Measurements from ENCODE around the gene GRID1. TPM values are rescaled to one million over a fixed set of nuclear protein-coding genes. Genes with fewer than 3 reads are reported as not detected.

GRID1 gene
- polyA plus RNA-seq, 4 donors, result 0.27 to 1.1 (median 0.40) TPM; not detected in 1

- FAIRE-seq, result no peak
- H3K27me3 ChIP-seq (ENCODE audit: control insufficient read depth in 3 of 3, insufficient read depth in 3 of 3, low read length in 3 of 3), result no peaks in the 10 kb centered on the region
- no peaks in the 10 kb centered on the region for H3K4me1 ChIP-seq (ENCODE audit: control insufficient read depth in 3 of 3, insufficient read depth in 2 of 3, low read depth in 1 of 3, low read length in 2 of 3)
- no peak overlapping the region for H3K27ac ChIP-seq (ENCODE audit: low read depth in 1 of 3, low read length in 2 of 3)
- no peak for DNase-seq
- WGBS, 3 donors, result 93 to 97% (median 96%) methylated on average over 2 of the region's 2 CpGs
- H3K9me3 ChIP-seq (ENCODE audit: control insufficient read depth in 2 of 2, insufficient read depth in 1 of 2, low read depth in 1 of 2, low read length in 1 of 2), result no peaks in the 10 kb centered on the region
- H3K4me3 ChIP-seq (ENCODE audit: low read depth in 1 of 3, low read length in 3 of 3), result no peak overlapping the region
- H3K36me3 ChIP-seq (ENCODE audit: control insufficient read depth in 3 of 3, insufficient read depth in 2 of 3, low read depth in 1 of 3, low read length in 3 of 3), result no peaks in the 10 kb centered on the region
Measured at GRCh38 chr10:86310291-86310690, 56.3 kb downstream of the GRID1 start.

GRCh38 chr10:86308056-86308455 is 58.5 kb downstream of the GRID1 start:
- Histone ChIP-seq H3K36me3 (ENCODE audit: control insufficient read depth in 3 of 3, insufficient read depth in 2 of 3, low read depth in 1 of 3, low read length in 3 of 3) (no peaks in the 10 kb centered on the region), H3K4me1 (ENCODE audit: control insufficient read depth in 3 of 3, insufficient read depth in 2 of 3, low read depth in 1 of 3, low read length in 2 of 3) (no peaks in the 10 kb centered on the region), H3K27me3 (ENCODE audit: control insufficient read depth in 3 of 3, insufficient read depth in 3 of 3, low read length in 3 of 3) (no peaks in the 10 kb centered on the region), H3K9me3 (ENCODE audit: control insufficient read depth in 2 of 2, insufficient read depth in 1 of 2, low read depth in 1 of 2, low read length in 1 of 2) (no peaks in the 10 kb centered on the region), H3K27ac (ENCODE audit: low read depth in 1 of 3, low read length in 2 of 3) (no peak overlapping the region), H3K4me3 (ENCODE audit: low read depth in 1 of 3, low read length in 3 of 3) (no peak overlapping the region)
- 63 to 72% (median 63%) methylated on average over 1 of the region's 1 CpG for WGBS, 3 donors
- FAIRE-seq (no peak), DNase-seq (no peak)

- DNase-seq, result peak in 1 of 2 donors; percentile 37
- Histone ChIP-seq H3K4me3 (ENCODE audit: low read depth in 1 of 3, low read length in 3 of 3) (no peak overlapping the region), H3K27me3 (ENCODE audit: control insufficient read depth in 3 of 3, insufficient read depth in 3 of 3, low read length in 3 of 3) (no peaks in the 10 kb centered on the region), H3K36me3 (ENCODE audit: control insufficient read depth in 3 of 3, insufficient read depth in 2 of 3, low read depth in 1 of 3, low read length in 3 of 3) (no peaks in the 10 kb centered on the region), H3K4me1 (ENCODE audit: control insufficient read depth in 3 of 3, insufficient read depth in 2 of 3, low read depth in 1 of 3, low read length in 2 of 3) (no peaks in the 10 kb centered on the region), H3K27ac (ENCODE audit: low read depth in 1 of 3, low read length in 2 of 3) (no peak overlapping the region), H3K9me3 (ENCODE audit: control insufficient read depth in 2 of 2, insufficient read depth in 1 of 2, low read depth in 1 of 2, low read length in 1 of 2) (no peaks in the 10 kb centered on the region)
- WGBS, 3 donors, result 29 to 36% (median 31%) methylated on average over 6 of the region's 6 CpGs
- no peak for FAIRE-seq
Measured at GRCh38 chr10:86306628-86307278, 59.8 kb downstream of the GRID1 start.

GRCh38 chr10:86305521-86305920 is 61.1 kb downstream of the GRID1 start:
- no peaks in the 10 kb centered on the region for H3K27me3 ChIP-seq (ENCODE audit: control insufficient read depth in 3 of 3, insufficient read depth in 3 of 3, low read length in 3 of 3)
- FAIRE-seq, result no peak
- H3K4me3 ChIP-seq (ENCODE audit: low read depth in 1 of 3, low read length in 3 of 3), result no peak overlapping the region
- H3K27ac ChIP-seq (ENCODE audit: low read depth in 1 of 3, low read length in 2 of 3), result no peak overlapping the region
- no peaks in the 10 kb centered on the region for H3K4me1 ChIP-seq (ENCODE audit: control insufficient read depth in 3 of 3, insufficient read depth in 2 of 3, low read depth in 1 of 3, low read length in 2 of 3)
- WGBS, 3 donors, result 35 to 50% (median 48%) methylated on average over 1 of the region's 1 CpG
- DNase-seq, result no peak
- no peaks in the 10 kb centered on the region for H3K36me3 ChIP-seq (ENCODE audit: control insufficient read depth in 3 of 3, insufficient read depth in 2 of 3, low read depth in 1 of 3, low read length in 3 of 3)
- H3K9me3 ChIP-seq (ENCODE audit: control insufficient read depth in 2 of 2, insufficient read depth in 1 of 2, low read depth in 1 of 2, low read length in 1 of 2), result no peaks in the 10 kb centered on the region

- WGBS, 3 donors, result 56 to 71% (median 60%) methylated on average over 3 of the region's 3 CpGs
Measured at GRCh38 chr10:86304436-86304835, 62.2 kb downstream of the GRID1 start.

GRCh38 chr10:86303626-86304025 is 63.0 kb downstream of the GRID1 start:
- Histone ChIP-seq H3K4me1 (ENCODE audit: control insufficient read depth in 3 of 3, insufficient read depth in 2 of 3, low read depth in 1 of 3, low read length in 2 of 3) (no peaks in the 10 kb centered on the region), H3K9me3 (ENCODE audit: control insufficient read depth in 2 of 2, insufficient read depth in 1 of 2, low read depth in 1 of 2, low read length in 1 of 2) (no peaks in the 10 kb centered on the region), H3K4me3 (ENCODE audit: low read depth in 1 of 3, low read length in 3 of 3) (no peak overlapping the region), H3K27ac (ENCODE audit: low read depth in 1 of 3, low read length in 2 of 3) (no peak overlapping the region), H3K36me3 (ENCODE audit: control insufficient read depth in 3 of 3, insufficient read depth in 2 of 3, low read depth in 1 of 3, low read length in 3 of 3) (no peaks in the 10 kb centered on the region), H3K27me3 (ENCODE audit: control insufficient read depth in 3 of 3, insufficient read depth in 3 of 3, low read length in 3 of 3) (peaks cover 0 to under 1% (median 0%) of the 10 kb centered on the region in 3 donors)
- no peak for FAIRE-seq
- 53 to 75% (median 63%) methylated on average over 6 of the region's 6 CpGs for WGBS, 3 donors
- DNase-seq, result no peak

More at GRCh38 chr10:86304436-86304835, 62.2 kb downstream of the GRID1 start:
- H3K27ac ChIP-seq (ENCODE audit: low read depth in 1 of 3, low read length in 2 of 3), result no peak overlapping the region
- H3K9me3 ChIP-seq (ENCODE audit: control insufficient read depth in 2 of 2, insufficient read depth in 1 of 2, low read depth in 1 of 2, low read length in 1 of 2), result no peaks in the 10 kb centered on the region
- no peak for FAIRE-seq
- H3K27me3 ChIP-seq (ENCODE audit: control insufficient read depth in 3 of 3, insufficient read depth in 3 of 3, low read length in 3 of 3), result no peaks in the 10 kb centered on the region
- no peaks in the 10 kb centered on the region for H3K36me3 ChIP-seq (ENCODE audit: control insufficient read depth in 3 of 3, insufficient read depth in 2 of 3, low read depth in 1 of 3, low read length in 3 of 3)
- no peaks in the 10 kb centered on the region for H3K4me1 ChIP-seq (ENCODE audit: control insufficient read depth in 3 of 3, insufficient read depth in 2 of 3, low read depth in 1 of 3, low read length in 2 of 3)
- no peak for DNase-seq
- H3K4me3 ChIP-seq (ENCODE audit: low read depth in 1 of 3, low read length in 3 of 3), result no peak overlapping the region

- no peaks in the 10 kb centered on the region for H3K4me1 ChIP-seq (ENCODE audit: control insufficient read depth in 3 of 3, insufficient read depth in 2 of 3, low read depth in 1 of 3, low read length in 2 of 3)
- FAIRE-seq, result no peak
Measured at GRCh38 chr10:86301971-86302370, 64.6 kb downstream of the GRID1 start.

GRCh38 chr10:86300931-86301830 is 65.4 kb downstream of the GRID1 start:
- H3K4me3 ChIP-seq (ENCODE audit: low read depth in 1 of 3, low read length in 3 of 3), result no peak overlapping the region
- no peaks in the 10 kb centered on the region for H3K4me1 ChIP-seq (ENCODE audit: control insufficient read depth in 3 of 3, insufficient read depth in 2 of 3, low read depth in 1 of 3, low read length in 2 of 3)
- peaks cover 0 to 4% (median 0%) of the 10 kb centered on the region in 3 donors for H3K27me3 ChIP-seq (ENCODE audit: control insufficient read depth in 3 of 3, insufficient read depth in 3 of 3, low read length in 3 of 3)
- no peaks in the 10 kb centered on the region for H3K36me3 ChIP-seq (ENCODE audit: control insufficient read depth in 3 of 3, insufficient read depth in 2 of 3, low read depth in 1 of 3, low read length in 3 of 3)
- DNase-seq, result no peak
- no peak overlapping the region for H3K27ac ChIP-seq (ENCODE audit: low read depth in 1 of 3, low read length in 2 of 3)
- H3K9me3 ChIP-seq (ENCODE audit: control insufficient read depth in 2 of 2, insufficient read depth in 1 of 2, low read depth in 1 of 2, low read length in 1 of 2), result no peaks in the 10 kb centered on the region
- no peak for FAIRE-seq
- 65 to 76% (median 67%) methylated on average over 5 of the region's 5 CpGs for WGBS, 3 donors

More at GRCh38 chr10:86301971-86302370, 64.6 kb downstream of the GRID1 start:
- H3K36me3 ChIP-seq (ENCODE audit: control insufficient read depth in 3 of 3, insufficient read depth in 2 of 3, low read depth in 1 of 3, low read length in 3 of 3), result no peaks in the 10 kb centered on the region
- H3K9me3 ChIP-seq (ENCODE audit: control insufficient read depth in 2 of 2, insufficient read depth in 1 of 2, low read depth in 1 of 2, low read length in 1 of 2), result no peaks in the 10 kb centered on the region
- DNase-seq, result no peak
- no peak overlapping the region for H3K27ac ChIP-seq (ENCODE audit: low read depth in 1 of 3, low read length in 2 of 3)
- H3K4me3 ChIP-seq (ENCODE audit: low read depth in 1 of 3, low read length in 3 of 3), result no peak overlapping the region
- WGBS, 3 donors, result 77 to 84% (median 79%) methylated on average over 3 of the region's 3 CpGs
- peaks cover 0 to 4% (median 0%) of the 10 kb centered on the region in 3 donors for H3K27me3 ChIP-seq (ENCODE audit: control insufficient read depth in 3 of 3, insufficient read depth in 3 of 3, low read length in 3 of 3)
